Activated T-cell treated with anti-CD3 and anti-CD28 coated beads, Interleukin-2, amount 50 U/mL, for 72 hours (primary cell): Measurements from ENCODE around the gene MMP24. TPM values are rescaled to one million over a fixed set of nuclear protein-coding genes. Genes with fewer than 3 reads are reported as not detected.
"Not testable (repeated sequence)": the region's sequence is repeated elsewhere in the genome, so short reads cannot be mapped to it uniquely, and the experiment has no call there.

ENCODE experiments used
- ATAC-seq, 2 donors: fragments of 150-1000 bp; cut with Tn5 transposase; replicated peaks in 1 of 2; 2 replicates each; pipeline ENCODE4 v1.10.0; 2021; ENCODE audit warnings: moderate library complexity in 2 of 2, mild to moderate bottlenecking in 1 of 2
- DNase-seq, 2 donors: peaks; one replicate each; pipeline ENCODE4 v3.0.0; 2021 to 2022; ENCODE audit warnings: mixed read lengths in 1 of 2
- H3K27ac Mint-ChIP-seq: one replicate; pipeline ENCODE4 v1.8.0; 2022; ENCODE audit warnings: mild to moderate bottlenecking, moderate library complexity, mixed read lengths
- H3K27me3 Mint-ChIP-seq: one replicate; pipeline ENCODE4 v1.8.0; 2022; ENCODE audit warnings: low read depth, mixed read lengths
- H3K36me3 Mint-ChIP-seq, 2 donors: one replicate each; pipeline ENCODE4 v1.8.0; 2022; ENCODE audit warnings: mixed read lengths in 2 of 2, mild to moderate bottlenecking in 1 of 2; ENCODE audit not compliant: insufficient read depth in 2 of 2
- H3K4me1 Mint-ChIP-seq: one replicate; pipeline ENCODE4 v1.8.0; 2022; ENCODE audit warnings: low read depth, mixed read lengths
- H3K4me3 Mint-ChIP-seq, 2 donors: one replicate each; pipeline ENCODE4 v1.8.0; 2022; ENCODE audit warnings: mild to moderate bottlenecking in 2 of 2, mixed read lengths in 2 of 2, moderate library complexity in 2 of 2
- H3K9me3 Mint-ChIP-seq, 2 donors: one replicate each; pipeline ENCODE4 v1.8.0; 2022; ENCODE audit warnings: mixed read lengths in 2 of 2
- total RNA-seq, 2 donors: library from RNA; stranded (reverse); gene quantifications; one replicate each; pipeline ENCODE4 v1.2.3, GENCODE V29; 2022

The MMP24 gene
- total RNA-seq: not detected

GRCh38 chr20:35226126-35226883, at the start of gene MMP24:
TSS of gene MMP24 (plus strand) at chr20:35226690. CDS start at chr20:35226739, 49 bp downstream.
- H3K4me3 Mint-ChIP-seq: peak within 1 kb of the TSS; percentile 72 to 76
- H3K36me3 Mint-ChIP-seq: peaks cover 0 to 7% of the 10 kb centered on the region in 2 donors
- peaks cover 9% of the 10 kb centered on the region for H3K4me1 Mint-ChIP-seq
- H3K27ac Mint-ChIP-seq: no peak within 1 kb of the TSS
- DNase-seq (no peak), ATAC-seq (no peak)
- H3K9me3 Mint-ChIP-seq: no peaks in the 10 kb centered on the region
- H3K27me3 Mint-ChIP-seq: peaks cover 46% of the 10 kb centered on the region

GRCh38 chr20:35179292-35180212, 46.9 kb upstream of the MMP24 start:
- Mint-ChIP-seq H3K9me3 (no peaks in the 10 kb centered on the region), H3K36me3 (no peaks in the 10 kb centered on the region), H3K27ac (no peak overlapping the region), H3K4me3 (no peak overlapping the region), H3K27me3 (no peaks in the 10 kb centered on the region), H3K4me1 (no peaks in the 10 kb centered on the region)
- ATAC-seq (no peak), DNase-seq (no peak)

GRCh38 chr20:35180266-35180665, 46.2 kb upstream of the MMP24 start:
- H3K4me1 Mint-ChIP-seq: no peaks in the 10 kb centered on the region
- ATAC-seq: no peak

GRCh38 chr20:35181731-35182130, 44.8 kb upstream of the MMP24 start:
- no peak overlapping the region for H3K27ac Mint-ChIP-seq
- ATAC-seq: no peak
- DNase-seq: no peak
- H3K9me3 Mint-ChIP-seq: no peaks in the 10 kb centered on the region
- H3K36me3 Mint-ChIP-seq: no peaks in the 10 kb centered on the region
- no peaks in the 10 kb centered on the region for H3K4me1 Mint-ChIP-seq
- no peak overlapping the region for H3K4me3 Mint-ChIP-seq
- H3K27me3 Mint-ChIP-seq: no peaks in the 10 kb centered on the region

More at GRCh38 chr20:35180266-35180665, 46.2 kb upstream of the MMP24 start:
- DNase-seq: no peak
- no peaks in the 10 kb centered on the region for H3K36me3 Mint-ChIP-seq
- no peaks in the 10 kb centered on the region for H3K27me3 Mint-ChIP-seq
- no peak overlapping the region for H3K27ac Mint-ChIP-seq
- no peak overlapping the region for H3K4me3 Mint-ChIP-seq
- H3K9me3 Mint-ChIP-seq: no peaks in the 10 kb centered on the region

GRCh38 chr20:35186691-35187289, 39.7 kb upstream of the MMP24 start:
- H3K9me3 Mint-ChIP-seq, H3K4me1 Mint-ChIP-seq, H3K27ac Mint-ChIP-seq, H3K27me3 Mint-ChIP-seq, H3K36me3 Mint-ChIP-seq, DNase-seq, H3K4me3 Mint-ChIP-seq, ATAC-seq: not testable (repeated sequence)

- Mint-ChIP-seq H3K4me3 (no peak overlapping the region), H3K4me1 (no peaks in the 10 kb centered on the region), H3K27me3 (no peaks in the 10 kb centered on the region), H3K27ac (no peak overlapping the region), H3K9me3 (no peaks in the 10 kb centered on the region), H3K36me3 (no peaks in the 10 kb centered on the region)
- DNase-seq: no peak
- no peak for ATAC-seq
Measured at GRCh38 chr20:35187584-35188190, 38.8 kb upstream of the MMP24 start.

GRCh38 chr20:35189223-35189622, 37.3 kb upstream of the MMP24 start:
- not testable (repeated sequence) for DNase-seq, H3K9me3 Mint-ChIP-seq, H3K4me1 Mint-ChIP-seq, H3K36me3 Mint-ChIP-seq, H3K27me3 Mint-ChIP-seq, H3K27ac Mint-ChIP-seq, ATAC-seq, H3K4me3 Mint-ChIP-seq

GRCh38 chr20:35190556-35190955, 35.9 kb upstream of the MMP24 start:
- H3K36me3 Mint-ChIP-seq: peaks cover 4% of the 10 kb centered on the region in 2 donors
- no peaks in the 10 kb centered on the region for H3K4me1 Mint-ChIP-seq
- no peak overlapping the region for H3K27ac Mint-ChIP-seq
- DNase-seq: no peak
- no peak for ATAC-seq
- H3K9me3 Mint-ChIP-seq: peaks cover 0 to 2% of the 10 kb centered on the region in 2 donors
- no peak overlapping the region for H3K4me3 Mint-ChIP-seq
- H3K27me3 Mint-ChIP-seq: no peaks in the 10 kb centered on the region

- peaks cover 0 to 2% of the 10 kb centered on the region in 2 donors for H3K9me3 Mint-ChIP-seq
- ATAC-seq (no peak), DNase-seq (no peak)
- H3K4me3 Mint-ChIP-seq: no peak overlapping the region
- no peak overlapping the region for H3K27ac Mint-ChIP-seq
- no peaks in the 10 kb centered on the region for H3K27me3 Mint-ChIP-seq
- peaks cover 4 to 6% of the 10 kb centered on the region in 2 donors for H3K36me3 Mint-ChIP-seq
- H3K4me1 Mint-ChIP-seq: no peaks in the 10 kb centered on the region
Measured at GRCh38 chr20:35191419-35192117, 34.9 kb upstream of the MMP24 start.

- no peak overlapping the region for H3K4me3 Mint-ChIP-seq
- no peaks in the 10 kb centered on the region for H3K4me1 Mint-ChIP-seq
- no peak for DNase-seq
- H3K9me3 Mint-ChIP-seq: peaks cover 0 to 2% of the 10 kb centered on the region in 2 donors
- H3K27ac Mint-ChIP-seq: no peak overlapping the region
- no peak for ATAC-seq
- no peaks in the 10 kb centered on the region for H3K27me3 Mint-ChIP-seq
- H3K36me3 Mint-ChIP-seq: peaks cover 4 to 10% of the 10 kb centered on the region in 2 donors
Measured at GRCh38 chr20:35192118-35192872, 34.2 kb upstream of the MMP24 start.

- H3K4me3 Mint-ChIP-seq, H3K9me3 Mint-ChIP-seq, H3K4me1 Mint-ChIP-seq, DNase-seq, ATAC-seq, H3K27me3 Mint-ChIP-seq, H3K36me3 Mint-ChIP-seq, H3K27ac Mint-ChIP-seq: not testable (repeated sequence)
Measured at GRCh38 chr20:35193031-35193791, 33.3 kb upstream of the MMP24 start.
